ENCODE data around the gene SLC9A8. TPM values are rescaled to one million over a fixed set of nuclear protein-coding genes. Genes with fewer than 3 reads are reported as not detected.

SLC9A8 gene
- total RNA-seq, 1 experiment from 2014 or later = 7.5 TPM

- DNase-seq = no peak
- Mint-ChIP-seq H3K27me3 (ENCODE audit: low read depth) (peaks cover 1% of the 10 kb centered on the region), H3K36me3 (ENCODE audit: insufficient read depth in 1 of 3, low read depth in 3 of 3) (no peaks in the 10 kb centered on the region), H3K9me3 (no peaks in the 10 kb centered on the region), H3K4me1 (no peaks in the 10 kb centered on the region), H3K4me3 (no peak overlapping the region), H3K27ac (no peak overlapping the region)
- no peak overlapping the region for H3K56ac ChIP-seq (ENCODE audit: insufficient read length, low read depth, low read length)
- no peak overlapping the region for H3K9ac ChIP-seq (ENCODE audit: extremely low read depth, insufficient read length, low read length)
- no peaks in the 10 kb centered on the region for H3K27me3 ChIP-seq (ENCODE audit: insufficient read depth, low read length)
- H3K9me3 ChIP-seq (ENCODE audit: control insufficient read depth, low read depth, low read length) = no peaks in the 10 kb centered on the region
- no peak overlapping the region for H3K23ac ChIP-seq (ENCODE audit: insufficient read length, low read depth, low read length)
- H3K14ac ChIP-seq (ENCODE audit: insufficient read depth, low read length) = no peak overlapping the region
- no CpG with 5 or more reads among the region's 8 CpGs for WGBS (ENCODE audit: extremely low coverage, insufficient read length, low lambda C conversion rate)
- no peaks in the 10 kb centered on the region for H3K79me1 ChIP-seq (ENCODE audit: insufficient read depth, low read depth, low read length, poor library complexity, severe bottlenecking)
- no peak overlapping the region for H2BK20ac ChIP-seq (ENCODE audit: low read depth, low read length, poor library complexity, severe bottlenecking)
- H2BK12ac ChIP-seq (ENCODE audit: insufficient read length, low read depth, low read length) = no peak overlapping the region
- no peak overlapping the region for H2BK120ac ChIP-seq (ENCODE audit: low read depth, low read length, poor library complexity, severe bottlenecking)
- no peak overlapping the region for H3K4ac ChIP-seq (ENCODE audit: low read depth, low read length)
- H2AFZ ChIP-seq (ENCODE audit: low read length) = no peak overlapping the region
- H3K23me2 ChIP-seq (ENCODE audit: insufficient read length, low read depth, low read length, poor library complexity, severe bottlenecking) = no peaks in the 10 kb centered on the region
- H4K91ac ChIP-seq (ENCODE audit: insufficient read length, low read depth, low read length) = no peak overlapping the region
- no peak overlapping the region for H3K18ac ChIP-seq (ENCODE audit: insufficient read length, low read depth, low read length)
- H2AK5ac ChIP-seq (ENCODE audit: insufficient read length, low read length) = no peak overlapping the region
- H4K20me1 ChIP-seq (ENCODE audit: control insufficient read depth, insufficient read depth, insufficient read length) = no peaks in the 10 kb centered on the region
- no peak overlapping the region for H3K4me2 ChIP-seq (ENCODE audit: insufficient read depth, insufficient read length, low read length)
- H2BK15ac ChIP-seq (ENCODE audit: low read depth, low read length) = no peak overlapping the region
- no peak overlapping the region for H3T11ph ChIP-seq (ENCODE audit: low read length)
- no peak overlapping the region for H4K5ac ChIP-seq (ENCODE audit: insufficient read length, low read depth, low read length)
- no peak overlapping the region for H4K8ac ChIP-seq (replicated peaks; ENCODE audit: insufficient read length, low read depth, low read length)
- no peaks in the 10 kb centered on the region for H3K4me1 ChIP-seq (ENCODE audit: insufficient read depth, low read length)
- no peaks in the 10 kb centered on the region for H3K79me2 ChIP-seq (ENCODE audit: insufficient read depth, low read length)
- H3K27ac ChIP-seq (ENCODE audit: insufficient read length, low read depth, low read length) = no peak overlapping the region
- TF ChIP-seq, protein P1, sequence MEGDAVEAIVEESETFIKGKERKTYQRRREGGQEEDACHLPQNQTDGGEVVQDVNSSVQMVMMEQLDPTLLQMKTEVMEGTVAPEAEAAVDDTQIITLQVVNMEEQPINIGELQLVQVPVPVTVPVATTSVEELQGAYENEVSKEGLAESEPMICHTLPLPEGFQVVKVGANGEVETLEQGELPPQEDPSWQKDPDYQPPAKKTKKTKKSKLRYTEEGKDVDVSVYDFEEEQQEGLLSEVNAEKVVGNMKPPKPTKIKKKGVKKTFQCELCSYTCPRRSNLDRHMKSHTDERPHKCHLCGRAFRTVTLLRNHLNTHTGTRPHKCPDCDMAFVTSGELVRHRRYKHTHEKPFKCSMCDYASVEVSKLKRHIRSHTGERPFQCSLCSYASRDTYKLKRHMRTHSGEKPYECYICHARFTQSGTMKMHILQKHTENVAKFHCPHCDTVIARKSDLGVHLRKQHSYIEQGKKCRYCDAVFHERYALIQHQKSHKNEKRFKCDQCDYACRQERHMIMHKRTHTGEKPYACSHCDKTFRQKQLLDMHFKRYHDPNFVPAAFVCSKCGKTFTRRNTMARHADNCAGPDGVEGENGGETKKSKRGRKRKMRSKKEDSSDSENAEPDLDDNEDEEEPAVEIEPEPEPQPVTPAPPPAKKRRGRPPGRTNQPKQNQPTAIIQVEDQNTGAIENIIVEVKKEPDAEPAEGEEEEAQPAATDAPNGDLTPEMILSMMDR (conservative IDR thresholded peaks at IDR 0.05) = no peak
- no peak overlapping the region for H2BK5ac ChIP-seq (ENCODE audit: insufficient read length, low read length)
These were observed 15.9 kb upstream of the SLC9A8 start for GRCh38 chr20:49796600-49797343.

Measured in H9 (cell line).